Left renal cortex interstitium (tissue), 4 donors: ENCODE measurements around the gene HMGCL. TPM values are rescaled to one million over a fixed set of nuclear protein-coding genes. Genes with fewer than 3 reads are reported as not detected.
"Not testable (repeated sequence)": the region's sequence is repeated elsewhere in the genome, so short reads cannot be mapped to it uniquely, and the experiment has no call there.

Experiments used
- DNase-seq, 4 donors: peaks; one replicate each; pipeline ENCODE4 v3.0.0-alpha.2; 2013; ENCODE audit warnings: low read depth in 4 of 4, low spot score in 2 of 4, missing footprints in 1 of 4
- polyA plus RNA-seq, 4 donors: library from polyadenylated mRNA; unstranded; fragments of 120-200 nt; gene quantifications; one replicate each; pipeline ENCODE4 v1.2.1, GENCODE V29; 2013; ENCODE audit not compliant: insufficient read length in 4 of 4

HMGCL gene
- polyA plus RNA-seq, 4 donors, result 64.3 to 78.8 (median 75.1) TPM

- DNase-seq, result no peak
Observed at GRCh38 chr1:23827717-23828116, 2.5 kb upstream of the HMGCL start.

DNA sequence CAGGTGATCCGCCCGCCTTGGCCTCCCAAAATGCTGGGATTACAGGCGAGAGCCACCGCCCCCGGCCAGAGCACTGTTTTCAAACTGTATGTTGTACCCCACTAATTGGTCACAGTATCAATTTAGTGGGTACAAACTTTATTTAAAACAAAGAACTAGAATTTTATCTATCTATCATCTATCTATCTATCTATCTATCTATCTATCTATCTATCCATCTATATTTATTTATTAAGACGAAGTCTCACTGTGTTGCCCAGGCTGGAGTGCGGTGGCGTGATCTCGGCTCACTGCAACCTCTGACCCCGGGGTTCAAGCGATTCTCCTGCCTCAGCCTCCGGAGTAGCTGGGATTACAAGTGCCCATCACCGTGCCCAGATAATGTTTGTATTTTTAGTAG is 1.4 kb upstream of the HMGCL start:
- not testable (repeated sequence) for DNase-seq

- no peak for DNase-seq
Observed at GRCh38 chr1:23825762-23826522, 713 bp upstream of the HMGCL start.

DNA sequence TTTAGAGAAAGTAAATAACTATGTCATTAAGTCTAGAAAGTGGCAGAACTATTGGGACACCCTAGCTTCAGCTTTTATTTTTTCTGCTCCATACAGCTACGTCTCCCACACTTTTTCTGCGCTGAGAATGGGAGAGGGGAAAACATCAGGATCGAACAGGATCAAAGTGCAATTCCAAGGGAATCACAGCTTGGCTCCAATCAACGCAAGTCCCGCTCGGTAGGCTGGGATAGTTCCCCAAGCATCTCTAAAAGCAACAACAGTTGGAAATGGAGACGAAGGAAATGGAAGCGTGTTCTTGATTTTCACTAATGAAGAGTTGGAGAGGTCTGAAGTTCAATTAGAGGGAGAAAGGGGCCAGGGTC is 536 bp downstream of the HMGCL start:
- no peak for DNase-seq

GRCh38 chr1:23823767-23824166 is 1.5 kb downstream of the HMGCL start:
- no peak for DNase-seq

- no peak for DNase-seq
Observed at GRCh38 chr1:23817633-23818032, 7.6 kb downstream of the HMGCL start.

DNA sequence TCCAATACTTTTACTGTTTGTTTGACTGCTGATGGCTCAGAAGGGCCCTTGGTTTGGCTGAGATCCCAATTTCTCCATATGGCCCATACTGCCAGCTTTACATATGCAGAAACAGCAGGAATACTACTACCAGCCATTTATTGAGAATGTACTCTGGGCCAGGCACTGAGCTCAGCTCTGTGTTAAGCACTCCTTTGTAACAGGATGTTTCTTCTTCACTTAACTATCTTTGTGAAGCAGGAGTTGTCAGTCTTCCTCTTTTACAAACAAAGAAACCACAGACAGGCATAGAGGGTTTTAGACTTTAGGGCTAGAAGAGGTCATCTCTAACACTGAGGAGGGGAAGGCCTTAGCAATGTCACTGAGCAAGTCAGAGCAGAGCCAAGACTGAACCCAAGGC is 8.3 kb downstream of the HMGCL start:
- no peak for DNase-seq

DNA sequence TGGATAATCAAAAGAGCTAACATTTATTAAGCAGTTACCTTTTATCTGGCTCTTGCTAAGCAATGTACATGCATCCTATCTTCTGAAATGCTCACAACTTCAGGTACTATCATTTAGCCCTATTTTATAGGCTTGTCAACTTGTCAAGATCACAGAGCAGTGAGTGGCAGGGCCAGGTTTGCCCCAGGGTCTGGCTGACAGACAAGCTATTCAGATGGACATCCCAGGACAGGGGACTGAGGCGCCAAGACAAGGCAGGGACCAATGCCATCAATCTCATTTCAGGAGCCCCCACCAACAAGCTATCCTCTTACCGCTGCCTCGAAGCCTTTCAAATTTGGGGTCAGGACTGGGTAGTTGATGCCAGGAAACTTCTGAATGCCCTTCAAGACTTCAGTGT is 8.9 kb downstream of the HMGCL start:
- DNase-seq, result no peak

DNA sequence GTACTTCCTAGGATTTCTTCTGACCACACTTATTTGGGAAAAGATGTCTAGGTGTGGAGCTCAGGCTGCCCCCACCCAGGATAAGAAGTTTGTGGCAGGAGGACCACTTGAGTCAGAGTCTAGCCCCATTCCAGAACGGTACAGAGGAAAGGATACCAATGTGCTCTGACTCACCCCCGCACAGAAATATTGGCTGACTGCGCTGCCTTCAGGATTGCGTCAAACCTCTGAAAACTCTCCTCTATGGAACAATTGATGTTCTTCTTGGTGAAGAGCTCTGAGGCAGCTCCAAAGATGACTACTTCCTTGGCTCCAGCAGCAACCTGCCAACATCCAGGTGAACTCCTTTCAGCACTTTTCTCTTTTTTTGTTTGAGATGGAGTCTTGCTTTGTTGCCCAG is 11.2 kb downstream of the HMGCL start:
- DNase-seq, result no peak

GRCh38 chr1:23810818-23811540 is 14.2 kb downstream of the HMGCL start:
- DNase-seq, result no peak

DNA sequence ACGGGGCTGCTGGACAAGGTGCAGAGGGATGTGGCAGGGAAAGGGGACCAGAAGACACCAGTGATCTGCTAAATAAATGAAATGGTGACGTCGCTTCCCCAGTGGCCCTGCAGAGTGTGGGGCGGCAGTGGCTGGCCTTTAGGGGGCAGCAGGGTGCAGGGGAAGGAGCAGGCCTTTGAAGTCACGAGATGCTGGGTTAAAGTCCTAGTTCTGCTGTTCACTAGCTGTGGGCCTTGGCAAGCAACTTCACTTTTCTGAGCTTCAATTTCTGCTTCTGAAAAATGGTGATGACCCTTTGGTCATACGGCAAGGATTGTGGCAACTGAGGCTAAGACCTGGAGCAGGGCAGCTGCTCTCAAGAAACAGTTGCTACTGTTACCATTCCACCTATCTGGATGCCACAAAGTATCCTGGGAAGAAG is 15.5 kb downstream of the HMGCL start:
- DNase-seq, result no peak

DNA sequence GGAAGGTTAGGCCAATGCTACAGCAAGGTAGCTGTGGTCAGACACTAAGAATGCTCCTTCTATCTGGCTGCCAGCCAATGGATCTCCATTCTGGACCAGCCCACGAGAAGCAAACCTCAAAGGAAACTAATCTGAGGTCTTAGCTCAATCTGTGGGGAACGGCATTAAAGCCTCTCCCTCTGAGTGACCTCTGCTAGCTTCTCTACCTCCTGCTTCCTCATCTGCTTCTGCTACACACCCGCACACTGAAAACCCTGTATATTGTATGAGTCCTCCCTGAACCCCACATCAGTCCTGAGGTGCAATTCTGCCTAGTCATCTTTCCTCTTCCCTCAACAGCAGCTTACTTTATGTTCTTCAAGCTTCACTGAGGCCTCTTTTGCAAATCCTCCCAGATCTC is 17.8 kb downstream of the HMGCL start:
- DNase-seq, result no peak

DNA sequence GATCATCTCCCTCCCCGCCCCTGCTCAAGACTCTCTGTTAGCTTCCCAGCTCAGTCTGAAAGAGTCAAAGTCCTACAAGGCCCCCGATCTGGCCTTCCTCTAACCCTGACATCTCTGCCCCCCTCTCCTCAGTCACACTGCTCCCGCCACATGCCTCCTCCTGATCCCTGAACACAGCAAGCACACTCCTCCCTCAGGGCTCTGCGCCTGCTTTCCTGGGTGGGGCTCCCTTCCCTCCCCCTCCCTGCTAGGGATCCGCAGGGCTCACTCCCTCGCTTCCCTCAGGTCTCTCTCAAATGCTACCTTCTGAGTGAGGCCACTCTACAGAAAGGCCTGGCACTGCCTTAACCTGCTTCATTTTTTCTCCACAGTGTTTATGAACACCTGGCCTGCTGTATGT is 18.9 kb downstream of the HMGCL start:
- no peak for DNase-seq

DNA sequence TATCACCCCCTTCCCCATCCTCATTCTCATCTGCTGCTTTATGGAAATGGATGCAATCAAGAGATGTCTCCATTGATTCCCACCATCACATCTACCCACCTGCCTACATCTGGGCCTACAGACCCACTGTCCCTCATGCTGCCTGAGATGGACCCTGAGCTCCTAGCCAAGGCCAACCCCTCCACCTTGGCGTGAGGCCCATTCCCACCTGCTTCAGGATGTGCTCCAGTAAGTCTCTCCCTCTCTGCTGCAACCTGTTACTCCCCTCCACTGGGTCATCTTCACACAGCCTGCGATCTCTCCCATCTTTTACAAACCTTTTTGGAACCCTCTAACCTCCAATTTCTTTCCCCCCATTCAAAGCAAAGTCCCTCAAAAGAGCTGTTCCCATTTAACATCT is 20.2 kb downstream of the HMGCL start:
- DNase-seq, result no peak

- DNase-seq, result no peak
Observed at GRCh38 chr1:23804183-23804835, 20.9 kb downstream of the HMGCL start.

- DNase-seq, result no peak
Observed at GRCh38 chr1:23803674-23804073, 21.6 kb downstream of the HMGCL start.

- DNase-seq, result not testable (repeated sequence)
Observed at GRCh38 chr1:23802809-23803342, 22.4 kb downstream of the HMGCL start.

DNA sequence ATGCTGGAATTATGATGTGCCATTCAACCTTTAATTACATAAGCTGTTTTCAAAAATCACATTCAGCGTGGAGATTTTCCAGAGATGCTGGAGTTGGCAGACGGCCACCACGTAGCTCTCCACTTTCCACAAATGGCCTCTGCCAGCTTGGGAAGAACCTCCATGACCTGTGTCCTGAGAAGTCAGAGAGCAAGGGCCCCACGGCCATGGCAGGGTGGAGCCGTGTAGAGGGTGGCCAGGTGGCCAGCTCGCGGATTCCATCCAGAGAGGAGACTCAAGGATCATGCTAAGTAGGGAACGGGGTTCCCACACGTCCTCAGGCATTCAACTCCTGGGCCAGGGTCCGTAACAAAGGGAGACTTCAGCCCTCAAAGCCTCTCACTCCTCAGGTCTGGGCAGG is 23.4 kb downstream of the HMGCL start:
- DNase-seq, result no peak

DNA sequence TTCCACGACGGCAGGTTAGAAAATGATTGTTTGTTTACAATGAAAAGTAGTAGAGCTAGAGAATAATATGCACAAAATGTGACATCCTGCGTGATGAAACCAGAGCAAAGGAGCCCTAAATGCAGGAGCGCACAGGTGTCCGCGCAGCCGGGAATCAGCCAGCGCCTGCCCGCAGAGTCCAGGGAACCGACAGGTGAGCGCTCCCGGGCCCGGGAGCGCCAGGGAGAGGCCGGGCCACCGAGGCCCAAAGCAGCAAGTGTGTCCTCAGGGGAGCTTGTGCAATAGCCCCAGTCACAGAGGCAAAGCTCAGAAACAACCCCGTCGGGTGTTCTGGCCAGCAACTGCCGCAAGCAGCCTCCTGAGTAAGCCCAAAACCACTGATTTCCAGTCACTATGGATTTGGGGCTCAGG is 23.9 kb downstream of the HMGCL start:
- DNase-seq, result no peak

DNA sequence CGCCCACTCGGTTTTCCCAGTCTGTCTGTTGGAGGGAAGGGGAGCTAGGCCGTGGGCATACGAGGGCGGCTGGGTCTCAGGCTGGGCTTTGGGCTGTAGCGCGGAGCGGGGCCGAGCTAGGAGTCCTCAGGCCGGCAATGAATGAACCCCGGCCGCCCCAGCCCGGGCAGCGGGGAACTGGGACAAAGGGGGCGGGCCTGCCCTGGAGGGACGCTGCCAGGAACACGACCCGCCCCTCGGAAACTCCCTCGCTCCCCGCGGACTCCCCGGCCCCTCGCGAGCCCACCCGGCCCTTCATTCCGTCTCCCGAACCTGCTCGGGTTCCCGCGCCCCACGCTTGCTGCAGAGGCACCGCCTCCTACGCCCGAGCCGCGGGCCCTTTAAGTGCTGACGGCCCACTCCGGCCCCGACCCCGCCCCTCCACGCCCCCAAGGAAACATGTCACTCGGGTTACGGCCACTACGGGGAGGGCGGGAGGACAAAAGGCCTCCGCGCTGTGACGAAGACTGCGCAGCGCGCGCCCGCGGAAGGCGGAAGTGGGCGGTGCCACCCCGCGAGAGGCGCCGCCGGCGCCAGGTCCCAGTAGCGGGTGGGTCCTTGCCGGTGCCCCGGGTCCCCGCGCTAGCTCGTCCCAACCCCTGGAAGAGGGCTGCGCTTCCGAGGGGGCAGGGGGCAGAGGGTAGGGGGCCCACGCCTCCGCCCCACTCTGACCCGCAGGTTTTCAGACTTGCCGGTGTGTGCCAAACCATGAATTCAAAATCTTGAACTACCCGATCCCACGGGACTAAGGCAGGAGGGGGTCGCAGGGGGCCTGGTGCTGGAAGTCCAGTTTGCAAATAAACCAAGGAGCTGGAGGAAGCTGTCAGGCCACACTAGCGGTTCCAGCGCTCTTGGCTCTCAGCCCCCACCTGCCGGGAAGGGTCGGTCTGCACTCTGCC is 24.6 kb downstream of the HMGCL start, which contains the start of gene GALE:
Gene GALE (minus strand): TSS at position 355 of the 938 bp plus-strand sequence. CDS start 1,747 bp downstream, outside the sequence.
- DNase-seq, result peak; percentile 63 to 94 (median 86)
